ENCODE data around the gene MED13L. TPM values are rescaled to one million over a fixed set of nuclear protein-coding genes. Genes with fewer than 3 reads are reported as not detected.
A peak's percentile ranks its signal among the peaks of the same experiment; 100 is the strongest.
"Not testable (repeated sequence)": the region's sequence is repeated elsewhere in the genome, so short reads cannot be mapped to it uniquely, and the experiment has no call there.

MED13L gene
- total RNA-seq, 1 donor from 2014 or later = 147 TPM

DNA sequence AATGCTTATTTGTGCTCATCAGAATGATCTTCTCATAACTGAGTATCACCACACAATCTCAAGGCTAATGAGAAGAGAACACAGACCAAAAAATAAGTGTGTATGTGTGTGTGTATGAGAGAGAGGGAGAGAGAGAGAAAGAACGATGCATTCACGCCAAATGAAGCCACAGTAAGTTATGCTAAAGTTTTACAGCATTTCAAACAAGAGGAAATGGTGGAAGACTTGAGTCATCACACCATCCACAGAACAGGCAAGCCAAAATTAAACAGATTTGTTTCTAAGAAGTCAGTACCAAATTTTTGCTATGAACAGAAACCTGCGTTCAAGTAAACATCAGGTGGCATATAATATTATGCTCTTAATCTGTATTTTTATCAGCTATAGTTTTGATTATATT, 141.2 kb downstream of the MED13L start:
- TF ChIP-seq, protein P1, sequence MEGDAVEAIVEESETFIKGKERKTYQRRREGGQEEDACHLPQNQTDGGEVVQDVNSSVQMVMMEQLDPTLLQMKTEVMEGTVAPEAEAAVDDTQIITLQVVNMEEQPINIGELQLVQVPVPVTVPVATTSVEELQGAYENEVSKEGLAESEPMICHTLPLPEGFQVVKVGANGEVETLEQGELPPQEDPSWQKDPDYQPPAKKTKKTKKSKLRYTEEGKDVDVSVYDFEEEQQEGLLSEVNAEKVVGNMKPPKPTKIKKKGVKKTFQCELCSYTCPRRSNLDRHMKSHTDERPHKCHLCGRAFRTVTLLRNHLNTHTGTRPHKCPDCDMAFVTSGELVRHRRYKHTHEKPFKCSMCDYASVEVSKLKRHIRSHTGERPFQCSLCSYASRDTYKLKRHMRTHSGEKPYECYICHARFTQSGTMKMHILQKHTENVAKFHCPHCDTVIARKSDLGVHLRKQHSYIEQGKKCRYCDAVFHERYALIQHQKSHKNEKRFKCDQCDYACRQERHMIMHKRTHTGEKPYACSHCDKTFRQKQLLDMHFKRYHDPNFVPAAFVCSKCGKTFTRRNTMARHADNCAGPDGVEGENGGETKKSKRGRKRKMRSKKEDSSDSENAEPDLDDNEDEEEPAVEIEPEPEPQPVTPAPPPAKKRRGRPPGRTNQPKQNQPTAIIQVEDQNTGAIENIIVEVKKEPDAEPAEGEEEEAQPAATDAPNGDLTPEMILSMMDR (IDR thresholded peaks at IDR 0.05) = no peak
- Histone ChIP-seq H3K9me3 (no peaks in the 10 kb centered on the region), H3K27me3 (no peaks in the 10 kb centered on the region), H3K36me3 (no peaks in the 10 kb centered on the region), H3K4me3 (no peak overlapping the region), H3K27ac (no peak overlapping the region), H3K4me1 (peaks cover 55% of the 10 kb centered on the region)
- intact Hi-C loops (cut with DNase I) = no loop called here
- DNase-seq (no peak), ATAC-seq (no peak)

DNA sequence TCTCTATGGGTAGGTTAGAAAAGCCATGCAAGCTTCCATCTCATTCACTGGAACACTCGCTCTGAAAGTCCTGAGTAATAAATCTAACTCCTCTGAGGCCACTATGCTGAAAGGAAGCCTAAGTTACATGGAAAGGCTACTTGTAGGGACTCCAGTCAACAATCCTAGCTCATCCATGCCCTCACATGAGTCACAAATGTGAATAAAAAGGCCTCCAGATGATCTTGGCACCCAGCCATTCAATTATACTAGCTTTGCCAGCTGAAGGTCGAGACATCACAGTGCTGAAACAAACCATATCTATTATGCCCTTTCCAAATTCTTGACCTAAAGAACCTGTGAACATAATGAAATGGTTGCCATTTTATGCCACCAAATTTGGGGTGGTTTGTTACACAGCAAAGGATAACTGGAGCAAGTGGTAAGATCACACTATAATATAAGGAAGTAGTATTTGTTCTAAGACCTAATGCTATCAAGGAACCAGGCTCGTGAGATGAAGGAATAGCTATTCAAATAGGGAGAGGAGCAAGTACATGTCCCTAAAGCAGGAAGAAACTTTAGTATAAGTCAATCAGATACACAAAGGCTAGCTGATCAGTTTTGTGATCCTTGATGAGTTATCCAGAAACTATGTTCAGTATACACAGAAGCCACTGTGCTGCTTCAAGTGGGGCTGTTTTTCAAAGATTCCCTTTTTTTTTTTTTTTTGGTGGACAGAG, 142.1 kb downstream of the MED13L start:
- TF ChIP-seq, protein P1 (IDR thresholded peaks at IDR 0.05) = no peak
- H3K27ac ChIP-seq = no peak overlapping the region
- no peak for DNase-seq
- H3K36me3 ChIP-seq = no peaks in the 10 kb centered on the region
- H3K4me1 ChIP-seq = peaks cover 65% of the 10 kb centered on the region
- H3K4me3 ChIP-seq = no peak overlapping the region
- ATAC-seq = no peak
- intact Hi-C loops (cut with DNase I) = no loop called here
- no peaks in the 10 kb centered on the region for H3K27me3 ChIP-seq
- no peaks in the 10 kb centered on the region for H3K9me3 ChIP-seq

DNA sequence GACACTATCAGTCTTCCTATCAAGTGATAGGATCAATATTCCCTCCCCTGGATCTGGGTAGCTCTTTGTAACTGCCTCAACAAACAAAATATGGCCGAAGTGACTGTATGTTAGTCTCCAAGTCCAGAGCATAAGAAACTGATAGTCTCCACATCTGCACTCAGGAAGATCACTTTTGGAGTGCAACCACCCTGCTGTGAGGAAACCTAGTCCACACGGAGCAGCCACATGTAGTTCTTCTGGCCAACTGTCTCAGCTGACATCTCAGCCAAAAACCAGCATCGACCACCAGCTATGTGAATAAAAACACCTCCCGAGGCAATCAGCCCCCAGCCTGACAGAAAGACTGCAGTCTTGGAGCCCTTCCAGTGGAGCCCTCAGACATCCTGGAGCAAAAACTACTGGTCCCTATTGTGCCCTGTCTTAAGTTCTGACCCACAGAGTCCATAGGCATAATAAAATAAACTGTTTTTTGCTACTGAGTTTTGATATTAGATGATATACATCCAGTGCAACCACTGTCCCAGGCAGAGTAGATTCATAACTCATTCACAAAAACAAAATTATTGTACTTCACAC, 143.8 kb downstream of the MED13L start:
- ATAC-seq (peak; percentile 7), DNase-seq (no peak)
- TF ChIP-seq, protein P1 (IDR thresholded peaks at IDR 0.05) = no peak
- Histone ChIP-seq H3K4me3 (no peak overlapping the region), H3K9me3 (no peaks in the 10 kb centered on the region), H3K27ac (no peak overlapping the region), H3K4me1 (peaks cover 68% of the 10 kb centered on the region), H3K27me3 (no peaks in the 10 kb centered on the region), H3K36me3 (no peaks in the 10 kb centered on the region)
- intact Hi-C loops (cut with DNase I) = no loop called here

DNA sequence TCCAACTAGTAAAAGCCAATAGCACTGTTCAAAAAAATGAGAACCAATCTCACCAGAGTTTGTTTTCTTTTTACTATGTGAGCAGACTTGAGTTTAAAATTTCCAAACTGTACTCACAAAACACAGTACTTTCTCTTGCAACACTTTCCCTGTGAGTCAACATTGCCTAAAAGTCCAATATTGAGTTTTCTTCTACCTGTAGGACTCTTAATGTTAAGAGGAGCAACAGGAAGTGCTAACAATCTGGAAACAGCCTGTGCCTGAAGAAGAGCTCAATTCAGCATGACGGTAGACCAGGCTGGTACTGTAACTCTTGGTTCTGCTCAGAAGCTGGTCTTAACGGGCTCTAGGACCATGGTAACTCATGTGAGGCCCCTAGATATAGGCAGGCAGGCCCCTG, 144.3 kb downstream of the MED13L start:
- ATAC-seq (peak; percentile 91), DNase-seq (no peak)
- no peaks in the 10 kb centered on the region for H3K36me3 ChIP-seq
- intact Hi-C loops (cut with DNase I) = no loop called here
- H3K4me1 ChIP-seq = peaks cover 62% of the 10 kb centered on the region
- H3K4me3 ChIP-seq = no peak overlapping the region
- TF ChIP-seq, protein P1 (IDR thresholded peaks at IDR 0.05) = no peak
- H3K27ac ChIP-seq = no peak overlapping the region
- H3K9me3 ChIP-seq = no peaks in the 10 kb centered on the region
- no peaks in the 10 kb centered on the region for H3K27me3 ChIP-seq

DNA sequence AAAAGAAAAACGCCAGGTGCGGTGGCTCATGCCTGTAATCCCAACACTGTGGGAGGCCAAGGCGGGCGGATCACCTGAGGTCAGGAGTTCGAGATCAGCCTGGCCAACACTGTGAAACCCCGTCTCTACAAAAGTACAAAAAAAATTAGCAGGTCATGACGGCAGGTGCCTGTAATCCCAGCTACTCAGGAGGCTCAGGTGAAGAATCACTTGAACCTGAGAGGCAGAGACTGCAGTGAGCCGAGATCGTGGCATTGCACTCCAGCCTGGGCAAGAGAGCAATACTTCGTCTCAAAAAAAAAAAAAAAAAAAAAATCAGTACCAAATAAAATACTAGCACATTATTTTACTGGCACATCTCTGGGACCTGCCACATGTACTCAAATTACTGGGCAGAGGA, 145.5 kb downstream of the MED13L start:
- intact Hi-C loops (cut with DNase I); DNase-seq; H3K27ac ChIP-seq; H3K9me3 ChIP-seq; H3K27me3 ChIP-seq; H3K4me3 ChIP-seq; H3K36me3 ChIP-seq: not testable (repeated sequence)
- peak; percentile 57 for ATAC-seq
- H3K4me1 ChIP-seq = peaks cover 65% of the 10 kb centered on the region

DNA sequence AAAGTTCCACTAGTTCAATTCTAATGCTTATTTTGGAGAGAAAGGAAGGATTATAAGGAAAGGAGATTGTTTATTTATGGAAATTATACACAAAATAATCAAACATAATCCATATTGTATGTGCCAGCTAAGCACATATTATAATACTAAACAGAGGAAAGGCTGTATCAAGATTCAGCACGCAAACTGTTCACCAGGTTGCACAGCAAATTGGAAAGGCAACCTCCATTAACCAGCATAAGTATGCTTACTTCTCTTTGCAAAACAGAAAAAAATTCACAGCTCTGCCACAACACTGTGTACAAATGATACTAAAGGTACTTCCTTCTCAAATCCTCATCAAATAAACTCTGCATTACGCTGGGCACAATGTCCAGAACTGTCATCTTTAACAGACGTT, 146.3 kb downstream of the MED13L start:
- ATAC-seq (no peak), DNase-seq (no peak)
- H3K36me3 ChIP-seq = no peaks in the 10 kb centered on the region
- intact Hi-C loops (cut with DNase I) = no loop called here
- H3K27me3 ChIP-seq = no peaks in the 10 kb centered on the region
- H3K4me1 ChIP-seq = peaks cover 64% of the 10 kb centered on the region
- no peak overlapping the region for H3K27ac ChIP-seq
- H3K9me3 ChIP-seq = no peaks in the 10 kb centered on the region
- TF ChIP-seq, protein P1 (IDR thresholded peaks at IDR 0.05) = no peak
- H3K4me3 ChIP-seq = no peak overlapping the region
